SK-N-SH (cell line): ENCODE measurements around the gene KCNIP4. TPM values are rescaled to one million over a fixed set of nuclear protein-coding genes. Genes with fewer than 3 reads are reported as not detected.

Experiments
- CTCF ChIA-PET: fragments of 300-600, 350-600 bp; formaldehyde crosslinking; extraction: SDS; loops from one replicate; lab custom pipeline; 2021; lab: Yijun Ruan, JAX
- POLR2A ChIA-PET: fragments of 350-600 bp; sonication (Branson Sonifier 250); formaldehyde crosslinking; extraction: SDS; loops from one replicate; lab custom pipeline; 2020; ENCODE audit warnings: antibody characterized with exemption, inconsistent platforms; lab: Yijun Ruan, JAX
- DNase-seq: peaks from one replicate; pipeline ENCODE4 v3.0.0; 2012
- H2AFZ ChIP-seq: fragments of 200-600 bp; sonication (generic); 2 replicates; pipeline ENCODE4 v1.8.1; 2016; ENCODE audit warnings: antibody characterized with exemption, mild to moderate bottlenecking, low read depth
- H3F3A ChIP-seq: fragments of 200-600 bp; sonication (generic); replicated peaks from 2 replicates; pipeline ENCODE3; 2016; ENCODE audit warnings: antibody characterized with exemption, mild to moderate bottlenecking; ENCODE audit not compliant: insufficient read depth
- H3K27ac ChIP-seq, 2 experiments: fragments of 200-500 bp in 1 of 2; fragments of 200-600 bp in 1 of 2; sonication (Bioruptor generic) in 1 of 2; sonication (generic), shearing (Covaris generic) in 1 of 2; 2 replicates each; pipeline versions ENCODE4 v1.5.1 to v1.6.1; 2014 to 2016; ENCODE audit warnings: low read depth in 2 of 2, inconsistent platforms in 1 of 2, low read length in 1 of 2, mild to moderate bottlenecking in 1 of 2, mixed read lengths in 1 of 2
- H3K27me3 ChIP-seq: fragments of 200-600 bp; sonication (generic), shearing (Covaris generic); 2 replicates; pipeline ENCODE4 v1.6.1; 2016; ENCODE audit warnings: mixed run types; ENCODE audit not compliant: insufficient read depth
- H3K36me3 ChIP-seq, 2 experiments: fragments of 200-500 bp in 1 of 2; fragments of 200-600 bp in 1 of 2; sonication (Bioruptor generic) in 1 of 2; sonication (generic) in 1 of 2; replicated peaks in 1 of 2; 2 replicates each; pipeline versions ENCODE3 to v1.5.1; 2014 to 2016; ENCODE audit warnings: low read length in 1 of 2, mild to moderate bottlenecking in 1 of 2; ENCODE audit not compliant: insufficient read depth in 2 of 2, control insufficient read depth in 1 of 2
- H3K4me1 ChIP-seq, 2 experiments: fragments of 200-500 bp in 1 of 2; fragments of 200-600 bp in 1 of 2; sonication (Bioruptor generic) in 1 of 2; sonication (generic), shearing (Covaris generic) in 1 of 2; 2 replicates each; pipeline versions ENCODE4 v1.5.1 to v1.6.1; 2014 to 2016; ENCODE audit warnings: low read depth in 1 of 2, low read length in 1 of 2, mixed run types in 1 of 2; ENCODE audit not compliant: insufficient read depth in 2 of 2, control insufficient read depth in 1 of 2
- H3K4me2 ChIP-seq: fragments of 200-600 bp; sonication (generic), shearing (Covaris generic); 2 replicates; pipeline ENCODE4 v1.6.1; 2017; ENCODE audit warnings: mixed run types
- H3K4me3 ChIP-seq, 2 experiments: fragments of 200-500 bp in 1 of 2; fragments of 200-600 bp in 1 of 2; sonication (Bioruptor generic) in 1 of 2; sonication (generic), shearing (Covaris generic) in 1 of 2; 2 replicates each; pipeline versions ENCODE4 v1.5.1 to v1.8.1; 2014 to 2016; ENCODE audit warnings: low read depth in 2 of 2, inconsistent platforms in 1 of 2, low read length in 1 of 2, mild to moderate bottlenecking in 1 of 2, mixed read lengths in 1 of 2, moderate library complexity in 1 of 2
- H3K79me2 ChIP-seq: fragments of 200-600 bp; sonication (generic); 2 replicates; pipeline ENCODE4 v1.8.1; 2017; ENCODE audit warnings: mild to moderate bottlenecking; ENCODE audit not compliant: insufficient read depth
- H3K9ac ChIP-seq: fragments of 200-600 bp; sonication (generic); 2 replicates; pipeline ENCODE4 v1.6.1; 2017; ENCODE audit warnings: mixed run types
- H3K9me2 ChIP-seq: fragments of 200-600 bp; sonication (generic); 2 replicates; pipeline ENCODE4 v1.6.1; 2017; ENCODE audit warnings: mixed run types
- H3K9me3 ChIP-seq: fragments of 200-600 bp; sonication (generic); 2 replicates; pipeline ENCODE4 v1.6.1; 2017; ENCODE audit warnings: mixed run types, mild to moderate bottlenecking, moderate library complexity
- H4K20me1 ChIP-seq: fragments of 200-600 bp; sonication (generic); 2 replicates; pipeline ENCODE4 v1.6.1; 2017; ENCODE audit warnings: mild to moderate bottlenecking, mixed run types; ENCODE audit not compliant: insufficient read depth
- ELF1 ChIP-seq: IDR thresholded peaks from 2 replicates; pipeline ENCODE4 v1.4.0; 2012
- EP300 ChIP-seq, 2 experiments: IDR thresholded peaks; 2 replicates each; pipeline versions ENCODE4 v1.4.0 to v1.6.1; 2012; ENCODE audit warnings: borderline replicate concordance in 1 of 2, low read depth in 1 of 2, low read length in 1 of 2
- FOXM1 ChIP-seq: IDR thresholded peaks from 2 replicates; pipeline ENCODE4 v1.4.0; 2012; ENCODE audit warnings: low read depth, mild to moderate bottlenecking
- GATA2 ChIP-seq: sonication (generic); formaldehyde crosslinking; IDR thresholded peaks from 2 replicates; pipeline ENCODE4 v1.5.0; 2020; ENCODE audit warnings: mild to moderate bottlenecking, missing genetic modification reagents
- JUND ChIP-seq: IDR thresholded peaks from 2 replicates; pipeline ENCODE4 v1.4.0; 2012
- MEF2A ChIP-seq: IDR thresholded peaks from 2 replicates; pipeline ENCODE4 v1.4.0; 2012; ENCODE audit warnings: low read depth, borderline replicate concordance
- NRF1 ChIP-seq: IDR thresholded peaks from 2 replicates; pipeline ENCODE4 v1.6.1; 2012; ENCODE audit warnings: low read depth, mild to moderate bottlenecking, low read length
- POLR2AphosphoS5 ChIP-seq: IDR thresholded peaks from 2 replicates; pipeline ENCODE4 v1.6.1; 2012; ENCODE audit warnings: low read depth, low read length
- SMC3 ChIP-seq: IDR thresholded peaks from 2 replicates; pipeline ENCODE4 v1.6.1; 2012; ENCODE audit warnings: low read depth, low read length, improper control_type of control experiment
- TCF12 ChIP-seq: IDR thresholded peaks from 2 replicates; pipeline ENCODE4 v1.4.0; 2012
- WGBS: methylation state at CpG from one replicate; pipeline ENCODE4 v1.1.6; 2017; ENCODE audit warnings: low lambda C conversion rate; 5-methylcytosine and 5-hydroxymethylcytosine counted together
- polyA plus RNA-seq, 3 experiments: library from polyadenylated mRNA; depleted of rRNA; stranded (reverse); fragments of >200 nt; gene quantifications; 2 replicates each; pipeline ENCODE4 v1.2.3, GENCODE V29; 2012
- TF ChIP-seq, protein P1 (sequence below): fragments of 150-350 bp; IDR thresholded peaks from 2 replicates; pipeline ENCODE4 v1.6.1; 2016; ENCODE audit warnings: mild to moderate bottlenecking, low read depth, low read length
- TF ChIP-seq, protein P2 (sequence below): IDR thresholded peaks from 2 replicates; pipeline ENCODE4 v1.4.0; 2012; ENCODE audit warnings: low read depth, borderline replicate concordance
- TF ChIP-seq, protein P3 (sequence below): IDR thresholded peaks from 2 replicates; pipeline ENCODE4 v1.6.1; 2012; ENCODE audit warnings: mild to moderate bottlenecking, low read depth, low read length, moderate library complexity
- TF ChIP-seq, protein P4 (sequence below): IDR thresholded peaks from 2 replicates; pipeline ENCODE4 v1.4.0; 2012; ENCODE audit warnings: low read depth
- TF ChIP-seq, protein P5 (sequence below): fragments of 150-350 bp; IDR thresholded peaks from 2 replicates; pipeline ENCODE4 v1.6.1; 2017; ENCODE audit warnings: antibody characterized with exemption, low read length, low read depth, borderline replicate concordance
- TF ChIP-seq, protein P6 (sequence below): fragments of 200-600 bp; sonication (generic); IDR thresholded peaks from 2 replicates; pipeline ENCODE4 v1.6.1; 2017; ENCODE audit warnings: antibody characterized with exemption, mild to moderate bottlenecking, moderate library complexity

KCNIP4 gene
- polyA plus RNA-seq, 1 of the 3 experiments (the other 2 are of a cell fraction): 0.18 TPM

DNA sequence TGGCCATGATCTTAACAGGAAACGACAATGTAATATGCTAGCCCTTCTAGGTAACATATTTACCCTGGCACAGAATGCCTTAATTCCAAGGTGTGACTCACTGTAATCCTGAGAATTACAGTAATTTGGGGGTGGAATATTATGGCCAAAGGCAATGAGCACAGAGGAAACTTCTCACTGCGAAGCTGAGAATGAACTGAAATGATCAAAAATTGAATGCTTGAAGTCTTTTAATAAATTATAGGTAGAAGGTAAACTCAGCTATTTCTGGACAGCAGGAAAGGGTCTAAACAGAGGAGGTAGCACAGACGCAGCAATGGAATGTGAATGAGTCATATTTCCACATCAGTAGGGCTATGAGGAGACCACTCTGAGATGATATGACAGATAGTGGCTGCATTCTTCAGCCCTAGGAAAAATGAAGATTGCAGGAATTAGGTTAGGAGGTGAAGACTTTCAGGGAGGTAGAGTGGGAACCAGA lies 935.7 kb downstream of the KCNIP4 start (continued):
- TF ChIP-seq, protein P1, sequence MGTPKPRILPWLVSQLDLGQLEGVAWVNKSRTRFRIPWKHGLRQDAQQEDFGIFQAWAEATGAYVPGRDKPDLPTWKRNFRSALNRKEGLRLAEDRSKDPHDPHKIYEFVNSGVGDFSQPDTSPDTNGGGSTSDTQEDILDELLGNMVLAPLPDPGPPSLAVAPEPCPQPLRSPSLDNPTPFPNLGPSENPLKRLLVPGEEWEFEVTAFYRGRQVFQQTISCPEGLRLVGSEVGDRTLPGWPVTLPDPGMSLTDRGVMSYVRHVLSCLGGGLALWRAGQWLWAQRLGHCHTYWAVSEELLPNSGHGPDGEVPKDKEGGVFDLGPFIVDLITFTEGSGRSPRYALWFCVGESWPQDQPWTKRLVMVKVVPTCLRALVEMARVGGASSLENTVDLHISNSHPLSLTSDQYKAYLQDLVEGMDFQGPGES: no peak
- TF ChIP-seq, protein P2, sequence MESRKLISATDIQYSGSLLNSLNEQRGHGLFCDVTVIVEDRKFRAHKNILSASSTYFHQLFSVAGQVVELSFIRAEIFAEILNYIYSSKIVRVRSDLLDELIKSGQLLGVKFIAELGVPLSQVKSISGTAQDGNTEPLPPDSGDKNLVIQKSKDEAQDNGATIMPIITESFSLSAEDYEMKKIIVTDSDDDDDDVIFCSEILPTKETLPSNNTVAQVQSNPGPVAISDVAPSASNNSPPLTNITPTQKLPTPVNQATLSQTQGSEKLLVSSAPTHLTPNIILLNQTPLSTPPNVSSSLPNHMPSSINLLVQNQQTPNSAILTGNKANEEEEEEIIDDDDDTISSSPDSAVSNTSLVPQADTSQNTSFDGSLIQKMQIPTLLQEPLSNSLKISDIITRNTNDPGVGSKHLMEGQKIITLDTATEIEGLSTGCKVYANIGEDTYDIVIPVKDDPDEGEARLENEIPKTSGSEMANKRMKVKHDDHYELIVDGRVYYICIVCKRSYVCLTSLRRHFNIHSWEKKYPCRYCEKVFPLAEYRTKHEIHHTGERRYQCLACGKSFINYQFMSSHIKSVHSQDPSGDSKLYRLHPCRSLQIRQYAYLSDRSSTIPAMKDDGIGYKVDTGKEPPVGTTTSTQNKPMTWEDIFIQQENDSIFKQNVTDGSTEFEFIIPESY: no peak
- TF ChIP-seq MEF2A (no peak), FOXM1 (no peak), POLR2AphosphoS5 (no peak), SMC3 (no peak)
- TF ChIP-seq, protein P3, sequence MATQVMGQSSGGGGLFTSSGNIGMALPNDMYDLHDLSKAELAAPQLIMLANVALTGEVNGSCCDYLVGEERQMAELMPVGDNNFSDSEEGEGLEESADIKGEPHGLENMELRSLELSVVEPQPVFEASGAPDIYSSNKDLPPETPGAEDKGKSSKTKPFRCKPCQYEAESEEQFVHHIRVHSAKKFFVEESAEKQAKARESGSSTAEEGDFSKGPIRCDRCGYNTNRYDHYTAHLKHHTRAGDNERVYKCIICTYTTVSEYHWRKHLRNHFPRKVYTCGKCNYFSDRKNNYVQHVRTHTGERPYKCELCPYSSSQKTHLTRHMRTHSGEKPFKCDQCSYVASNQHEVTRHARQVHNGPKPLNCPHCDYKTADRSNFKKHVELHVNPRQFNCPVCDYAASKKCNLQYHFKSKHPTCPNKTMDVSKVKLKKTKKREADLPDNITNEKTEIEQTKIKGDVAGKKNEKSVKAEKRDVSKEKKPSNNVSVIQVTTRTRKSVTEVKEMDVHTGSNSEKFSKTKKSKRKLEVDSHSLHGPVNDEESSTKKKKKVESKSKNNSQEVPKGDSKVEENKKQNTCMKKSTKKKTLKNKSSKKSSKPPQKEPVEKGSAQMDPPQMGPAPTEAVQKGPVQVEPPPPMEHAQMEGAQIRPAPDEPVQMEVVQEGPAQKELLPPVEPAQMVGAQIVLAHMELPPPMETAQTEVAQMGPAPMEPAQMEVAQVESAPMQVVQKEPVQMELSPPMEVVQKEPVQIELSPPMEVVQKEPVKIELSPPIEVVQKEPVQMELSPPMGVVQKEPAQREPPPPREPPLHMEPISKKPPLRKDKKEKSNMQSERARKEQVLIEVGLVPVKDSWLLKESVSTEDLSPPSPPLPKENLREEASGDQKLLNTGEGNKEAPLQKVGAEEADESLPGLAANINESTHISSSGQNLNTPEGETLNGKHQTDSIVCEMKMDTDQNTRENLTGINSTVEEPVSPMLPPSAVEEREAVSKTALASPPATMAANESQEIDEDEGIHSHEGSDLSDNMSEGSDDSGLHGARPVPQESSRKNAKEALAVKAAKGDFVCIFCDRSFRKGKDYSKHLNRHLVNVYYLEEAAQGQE: no peak
- TF ChIP-seq, protein P4, sequence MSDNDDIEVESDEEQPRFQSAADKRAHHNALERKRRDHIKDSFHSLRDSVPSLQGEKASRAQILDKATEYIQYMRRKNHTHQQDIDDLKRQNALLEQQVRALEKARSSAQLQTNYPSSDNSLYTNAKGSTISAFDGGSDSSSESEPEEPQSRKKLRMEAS: no peak

DNA sequence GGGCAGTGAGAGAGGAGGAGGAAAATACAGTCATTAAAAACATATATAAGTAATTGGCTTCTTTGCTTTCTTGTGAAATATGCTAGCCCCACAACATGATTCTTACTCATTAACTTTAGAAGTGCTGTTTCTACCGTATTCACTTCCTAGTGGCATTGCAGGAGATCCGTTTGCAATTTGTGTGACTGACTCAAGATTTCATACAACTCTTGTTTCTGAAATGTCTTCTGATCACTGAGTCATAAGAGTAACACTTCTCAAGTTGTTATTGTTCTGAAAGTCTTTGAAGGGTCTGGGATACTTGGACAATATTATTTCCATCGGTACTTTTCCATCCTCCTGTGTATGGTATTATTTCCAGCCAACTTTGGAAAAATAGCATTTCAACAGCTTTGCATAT lies 937.5 kb downstream of the KCNIP4 start:
- TF ChIP-seq JUND: no peak
- TF ChIP-seq GATA2 (CRISPR knock-in tag): no peak
- TF ChIP-seq ELF1: no peak
- TF ChIP-seq, protein P5, sequence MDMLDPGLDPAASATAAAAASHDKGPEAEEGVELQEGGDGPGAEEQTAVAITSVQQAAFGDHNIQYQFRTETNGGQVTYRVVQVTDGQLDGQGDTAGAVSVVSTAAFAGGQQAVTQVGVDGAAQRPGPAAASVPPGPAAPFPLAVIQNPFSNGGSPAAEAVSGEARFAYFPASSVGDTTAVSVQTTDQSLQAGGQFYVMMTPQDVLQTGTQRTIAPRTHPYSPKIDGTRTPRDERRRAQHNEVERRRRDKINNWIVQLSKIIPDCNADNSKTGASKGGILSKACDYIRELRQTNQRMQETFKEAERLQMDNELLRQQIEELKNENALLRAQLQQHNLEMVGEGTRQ: no peak
- TF ChIP-seq NRF1: no peak
- TF ChIP-seq, protein P2: no peak
- no peak for TF ChIP-seq POLR2AphosphoS5
- TF ChIP-seq, protein P6, sequence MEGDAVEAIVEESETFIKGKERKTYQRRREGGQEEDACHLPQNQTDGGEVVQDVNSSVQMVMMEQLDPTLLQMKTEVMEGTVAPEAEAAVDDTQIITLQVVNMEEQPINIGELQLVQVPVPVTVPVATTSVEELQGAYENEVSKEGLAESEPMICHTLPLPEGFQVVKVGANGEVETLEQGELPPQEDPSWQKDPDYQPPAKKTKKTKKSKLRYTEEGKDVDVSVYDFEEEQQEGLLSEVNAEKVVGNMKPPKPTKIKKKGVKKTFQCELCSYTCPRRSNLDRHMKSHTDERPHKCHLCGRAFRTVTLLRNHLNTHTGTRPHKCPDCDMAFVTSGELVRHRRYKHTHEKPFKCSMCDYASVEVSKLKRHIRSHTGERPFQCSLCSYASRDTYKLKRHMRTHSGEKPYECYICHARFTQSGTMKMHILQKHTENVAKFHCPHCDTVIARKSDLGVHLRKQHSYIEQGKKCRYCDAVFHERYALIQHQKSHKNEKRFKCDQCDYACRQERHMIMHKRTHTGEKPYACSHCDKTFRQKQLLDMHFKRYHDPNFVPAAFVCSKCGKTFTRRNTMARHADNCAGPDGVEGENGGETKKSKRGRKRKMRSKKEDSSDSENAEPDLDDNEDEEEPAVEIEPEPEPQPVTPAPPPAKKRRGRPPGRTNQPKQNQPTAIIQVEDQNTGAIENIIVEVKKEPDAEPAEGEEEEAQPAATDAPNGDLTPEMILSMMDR: no peak
- no peak for TF ChIP-seq EP300 (IDR thresholded peaks at IDR 0.05; ENCODE audit: borderline replicate concordance in 1 of 2, low read depth in 1 of 2, low read length in 1 of 2)
- no peak for TF ChIP-seq TCF12
- H3K36me3 ChIP-seq: no peaks in the 10 kb centered on the region
- no peak for DNase-seq
- no peak overlapping the region for H2AFZ ChIP-seq
- H3K27me3 ChIP-seq: no peaks in the 10 kb centered on the region
- H3F3A ChIP-seq: peaks cover 6% of the 10 kb centered on the region
- H3K4me3 ChIP-seq: no peak overlapping the region
- no peak overlapping the region for H3K4me2 ChIP-seq
- WGBS: 71% methylated on average over 3 of the region's 3 CpGs
- H3K9me2 ChIP-seq: no peaks in the 10 kb centered on the region
- POLR2A ChIA-PET: no interaction called here
- H3K27ac ChIP-seq: no peak overlapping the region
- CTCF ChIA-PET: no interaction called here
- H3K79me2 ChIP-seq: no peaks in the 10 kb centered on the region
- no peaks in the 10 kb centered on the region for H4K20me1 ChIP-seq
- no peak overlapping the region for H3K9ac ChIP-seq
- H3K9me3 ChIP-seq: no peaks in the 10 kb centered on the region
- no peaks in the 10 kb centered on the region for H3K4me1 ChIP-seq
